Astrocyte (in vitro differentiated cells and primary cell): Measurements from ENCODE around the gene ADGRD1.

Experiments
- EZH2 ChIP-seq: IDR thresholded peaks from 2 replicates; pipeline ENCODE4 v1.6.1; 2012; ENCODE audit warnings: mild to moderate bottlenecking, low read length, inconsistent platforms; ENCODE audit not compliant: insufficient read depth
- TF ChIP-seq, protein P1 (sequence below): IDR thresholded peaks from 2 replicates; pipeline ENCODE4 v1.5.1; 2011; ENCODE audit warnings: low read depth, mild to moderate bottlenecking, inconsistent platforms, low read length, moderate library complexity; ENCODE audit not compliant: insufficient read depth

DNA sequence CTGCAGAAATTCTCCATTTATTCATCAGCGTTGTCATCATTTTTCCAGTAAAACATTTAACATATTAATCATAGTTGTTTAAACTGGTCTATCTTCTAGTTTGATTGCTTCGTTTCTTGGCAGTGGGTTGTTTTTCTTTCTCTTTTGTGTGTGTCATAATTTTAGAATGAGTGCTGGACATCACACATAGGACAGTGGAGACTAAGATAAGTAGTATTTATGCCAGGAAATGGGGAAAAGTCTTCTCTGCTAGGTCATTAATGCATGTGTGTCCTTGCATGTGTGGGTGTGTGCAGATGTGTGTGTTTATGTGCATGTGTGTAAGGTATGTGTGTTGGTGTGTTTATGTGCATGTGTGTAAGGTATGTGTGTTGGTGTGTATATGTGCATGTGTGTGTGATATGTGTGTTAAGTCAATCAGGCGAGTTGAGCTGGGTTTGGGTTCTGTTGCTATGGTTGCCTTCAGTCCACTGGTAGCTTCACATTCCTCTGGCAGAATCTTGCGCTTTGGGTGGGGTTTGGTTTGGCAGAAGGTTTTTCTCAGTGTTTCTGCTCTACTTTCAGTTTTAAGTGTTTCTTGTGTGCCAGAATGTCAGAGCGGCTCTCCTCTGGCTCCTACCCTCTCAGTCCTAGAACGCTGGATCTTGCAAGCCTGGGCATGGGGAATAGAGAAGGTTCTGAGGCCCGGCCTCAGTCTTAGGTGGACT is 7.8 kb upstream of the ADGRD1 start:
- TF ChIP-seq, protein P1, sequence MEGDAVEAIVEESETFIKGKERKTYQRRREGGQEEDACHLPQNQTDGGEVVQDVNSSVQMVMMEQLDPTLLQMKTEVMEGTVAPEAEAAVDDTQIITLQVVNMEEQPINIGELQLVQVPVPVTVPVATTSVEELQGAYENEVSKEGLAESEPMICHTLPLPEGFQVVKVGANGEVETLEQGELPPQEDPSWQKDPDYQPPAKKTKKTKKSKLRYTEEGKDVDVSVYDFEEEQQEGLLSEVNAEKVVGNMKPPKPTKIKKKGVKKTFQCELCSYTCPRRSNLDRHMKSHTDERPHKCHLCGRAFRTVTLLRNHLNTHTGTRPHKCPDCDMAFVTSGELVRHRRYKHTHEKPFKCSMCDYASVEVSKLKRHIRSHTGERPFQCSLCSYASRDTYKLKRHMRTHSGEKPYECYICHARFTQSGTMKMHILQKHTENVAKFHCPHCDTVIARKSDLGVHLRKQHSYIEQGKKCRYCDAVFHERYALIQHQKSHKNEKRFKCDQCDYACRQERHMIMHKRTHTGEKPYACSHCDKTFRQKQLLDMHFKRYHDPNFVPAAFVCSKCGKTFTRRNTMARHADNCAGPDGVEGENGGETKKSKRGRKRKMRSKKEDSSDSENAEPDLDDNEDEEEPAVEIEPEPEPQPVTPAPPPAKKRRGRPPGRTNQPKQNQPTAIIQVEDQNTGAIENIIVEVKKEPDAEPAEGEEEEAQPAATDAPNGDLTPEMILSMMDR, result no peak
- no peak for TF ChIP-seq EZH2
